ENCODE results near the gene CRIM1.

DNA sequence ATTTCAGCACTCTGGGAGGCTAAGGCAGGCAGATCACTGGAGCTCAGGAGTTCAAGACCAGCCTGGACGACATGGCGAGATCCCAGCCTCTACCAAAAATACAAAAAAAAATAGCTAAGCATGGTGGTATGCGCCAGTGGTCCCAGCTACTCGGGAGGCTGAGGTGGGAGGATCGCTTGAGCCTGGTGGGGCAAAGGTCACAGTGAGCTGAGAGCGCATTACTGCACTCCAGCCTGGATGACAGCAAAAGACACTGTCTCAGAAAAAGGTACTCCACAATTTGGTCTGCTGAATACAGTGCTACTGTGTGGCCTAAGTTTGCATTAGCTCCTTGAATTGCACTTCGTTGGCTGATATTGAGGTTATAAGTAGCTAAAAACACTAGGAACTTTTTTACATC lies 144.5 kb downstream of the CRIM1 start:
- TF ChIP-seq TEAD4 (CRISPR knock-in tag; IDR thresholded peaks at IDR 0.05) (no peak), NR2C2 (CRISPR knock-in tag; IDR thresholded peaks at IDR 0.05) (no peak), FOXP1 (CRISPR knock-in tag; IDR thresholded peaks at IDR 0.05; ENCODE audit: borderline replicate concordance) (no peak), CREB1 (CRISPR knock-in tag; IDR thresholded peaks at IDR 0.05) (no peak), NR1H2 (CRISPR knock-in tag; IDR thresholded peaks at IDR 0.05) (no peak), ZNF263 (CRISPR knock-in tag; IDR thresholded peaks at IDR 0.05; ENCODE audit: low read depth) (no peak), ESRRA (CRISPR knock-in tag; IDR thresholded peaks at IDR 0.05; ENCODE audit: borderline replicate concordance) (no peak), NR3C1 (CRISPR knock-in tag; conservative IDR thresholded peaks at IDR 0.05; ENCODE audit: low read depth) (no peak)
- TF ChIP-seq, protein P1, sequence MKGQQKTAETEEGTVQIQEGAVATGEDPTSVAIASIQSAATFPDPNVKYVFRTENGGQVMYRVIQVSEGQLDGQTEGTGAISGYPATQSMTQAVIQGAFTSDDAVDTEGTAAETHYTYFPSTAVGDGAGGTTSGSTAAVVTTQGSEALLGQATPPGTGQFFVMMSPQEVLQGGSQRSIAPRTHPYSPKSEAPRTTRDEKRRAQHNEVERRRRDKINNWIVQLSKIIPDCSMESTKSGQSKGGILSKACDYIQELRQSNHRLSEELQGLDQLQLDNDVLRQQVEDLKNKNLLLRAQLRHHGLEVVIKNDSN (CRISPR knock-in tag; IDR thresholded peaks at IDR 0.05): no peak
- TF ChIP-seq, protein P2, sequence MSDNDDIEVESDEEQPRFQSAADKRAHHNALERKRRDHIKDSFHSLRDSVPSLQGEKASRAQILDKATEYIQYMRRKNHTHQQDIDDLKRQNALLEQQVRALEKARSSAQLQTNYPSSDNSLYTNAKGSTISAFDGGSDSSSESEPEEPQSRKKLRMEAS (CRISPR knock-in tag; IDR thresholded peaks at IDR 0.05): no peak
- TF ChIP-seq, protein P3, sequence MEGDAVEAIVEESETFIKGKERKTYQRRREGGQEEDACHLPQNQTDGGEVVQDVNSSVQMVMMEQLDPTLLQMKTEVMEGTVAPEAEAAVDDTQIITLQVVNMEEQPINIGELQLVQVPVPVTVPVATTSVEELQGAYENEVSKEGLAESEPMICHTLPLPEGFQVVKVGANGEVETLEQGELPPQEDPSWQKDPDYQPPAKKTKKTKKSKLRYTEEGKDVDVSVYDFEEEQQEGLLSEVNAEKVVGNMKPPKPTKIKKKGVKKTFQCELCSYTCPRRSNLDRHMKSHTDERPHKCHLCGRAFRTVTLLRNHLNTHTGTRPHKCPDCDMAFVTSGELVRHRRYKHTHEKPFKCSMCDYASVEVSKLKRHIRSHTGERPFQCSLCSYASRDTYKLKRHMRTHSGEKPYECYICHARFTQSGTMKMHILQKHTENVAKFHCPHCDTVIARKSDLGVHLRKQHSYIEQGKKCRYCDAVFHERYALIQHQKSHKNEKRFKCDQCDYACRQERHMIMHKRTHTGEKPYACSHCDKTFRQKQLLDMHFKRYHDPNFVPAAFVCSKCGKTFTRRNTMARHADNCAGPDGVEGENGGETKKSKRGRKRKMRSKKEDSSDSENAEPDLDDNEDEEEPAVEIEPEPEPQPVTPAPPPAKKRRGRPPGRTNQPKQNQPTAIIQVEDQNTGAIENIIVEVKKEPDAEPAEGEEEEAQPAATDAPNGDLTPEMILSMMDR (IDR thresholded peaks at IDR 0.05): no peak
- TF ChIP-seq, protein P4, sequence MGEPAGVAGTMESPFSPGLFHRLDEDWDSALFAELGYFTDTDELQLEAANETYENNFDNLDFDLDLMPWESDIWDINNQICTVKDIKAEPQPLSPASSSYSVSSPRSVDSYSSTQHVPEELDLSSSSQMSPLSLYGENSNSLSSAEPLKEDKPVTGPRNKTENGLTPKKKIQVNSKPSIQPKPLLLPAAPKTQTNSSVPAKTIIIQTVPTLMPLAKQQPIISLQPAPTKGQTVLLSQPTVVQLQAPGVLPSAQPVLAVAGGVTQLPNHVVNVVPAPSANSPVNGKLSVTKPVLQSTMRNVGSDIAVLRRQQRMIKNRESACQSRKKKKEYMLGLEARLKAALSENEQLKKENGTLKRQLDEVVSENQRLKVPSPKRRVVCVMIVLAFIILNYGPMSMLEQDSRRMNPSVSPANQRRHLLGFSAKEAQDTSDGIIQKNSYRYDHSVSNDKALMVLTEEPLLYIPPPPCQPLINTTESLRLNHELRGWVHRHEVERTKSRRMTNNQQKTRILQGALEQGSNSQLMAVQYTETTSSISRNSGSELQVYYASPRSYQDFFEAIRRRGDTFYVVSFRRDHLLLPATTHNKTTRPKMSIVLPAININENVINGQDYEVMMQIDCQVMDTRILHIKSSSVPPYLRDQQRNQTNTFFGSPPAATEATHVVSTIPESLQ (CRISPR knock-in tag; IDR thresholded peaks at IDR 0.05): no peak
- TF ChIP-seq, protein P5, sequence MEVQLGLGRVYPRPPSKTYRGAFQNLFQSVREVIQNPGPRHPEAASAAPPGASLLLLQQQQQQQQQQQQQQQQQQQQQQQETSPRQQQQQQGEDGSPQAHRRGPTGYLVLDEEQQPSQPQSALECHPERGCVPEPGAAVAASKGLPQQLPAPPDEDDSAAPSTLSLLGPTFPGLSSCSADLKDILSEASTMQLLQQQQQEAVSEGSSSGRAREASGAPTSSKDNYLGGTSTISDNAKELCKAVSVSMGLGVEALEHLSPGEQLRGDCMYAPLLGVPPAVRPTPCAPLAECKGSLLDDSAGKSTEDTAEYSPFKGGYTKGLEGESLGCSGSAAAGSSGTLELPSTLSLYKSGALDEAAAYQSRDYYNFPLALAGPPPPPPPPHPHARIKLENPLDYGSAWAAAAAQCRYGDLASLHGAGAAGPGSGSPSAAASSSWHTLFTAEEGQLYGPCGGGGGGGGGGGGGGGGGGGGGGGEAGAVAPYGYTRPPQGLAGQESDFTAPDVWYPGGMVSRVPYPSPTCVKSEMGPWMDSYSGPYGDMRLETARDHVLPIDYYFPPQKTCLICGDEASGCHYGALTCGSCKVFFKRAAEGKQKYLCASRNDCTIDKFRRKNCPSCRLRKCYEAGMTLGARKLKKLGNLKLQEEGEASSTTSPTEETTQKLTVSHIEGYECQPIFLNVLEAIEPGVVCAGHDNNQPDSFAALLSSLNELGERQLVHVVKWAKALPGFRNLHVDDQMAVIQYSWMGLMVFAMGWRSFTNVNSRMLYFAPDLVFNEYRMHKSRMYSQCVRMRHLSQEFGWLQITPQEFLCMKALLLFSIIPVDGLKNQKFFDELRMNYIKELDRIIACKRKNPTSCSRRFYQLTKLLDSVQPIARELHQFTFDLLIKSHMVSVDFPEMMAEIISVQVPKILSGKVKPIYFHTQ (CRISPR knock-in tag; IDR thresholded peaks at IDR 0.05): no peak
- TF ChIP-seq, protein P6, sequence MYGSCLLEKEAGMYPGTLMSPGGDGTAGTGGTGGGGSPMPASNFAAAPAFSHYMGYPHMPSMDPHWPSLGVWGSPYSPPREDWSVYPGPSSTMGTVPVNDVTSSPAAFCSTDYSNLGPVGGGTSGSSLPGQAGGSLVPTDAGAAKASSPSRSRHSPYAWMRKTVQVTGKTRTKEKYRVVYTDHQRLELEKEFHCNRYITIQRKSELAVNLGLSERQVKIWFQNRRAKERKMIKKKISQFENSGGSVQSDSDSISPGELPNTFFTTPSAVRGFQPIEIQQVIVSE (CRISPR knock-in tag; IDR thresholded peaks at IDR 0.05; ENCODE audit: borderline replicate concordance): no peak
